HepG2 (cell line): ENCODE measurements around the gene NKAIN2. TPM values are rescaled to one million over a fixed set of nuclear protein-coding genes. Genes with fewer than 3 reads are reported as not detected.

Experiments used
- ATAC-seq: fragments of 200-7000 bp; cut with Tn5 transposase; 3 replicates; pipeline ENCODE4 v1.9.1; 2020; ENCODE audit warnings: mild to moderate bottlenecking, moderate library complexity
- BruUV-seq: library from RNA; stranded (reverse); fragments of 400-500 nt; replicated peaks from 2 replicates; lab custom pipeline; 2021; lab: Mats Ljungman, UMichigan
- CTCF ChIA-PET: fragments of 300-600 bp; formaldehyde crosslinking; extraction: SDS; loops from one replicate; lab custom pipeline; 2021; ENCODE audit warnings: low total read pairs, inconsistent platforms, low intra/inter-chr PET ratio; lab: Yijun Ruan, JAX
- POLR2A ChIA-PET: fragments of 350-600 bp; sonication (Branson Sonifier 250); formaldehyde crosslinking; loops from one replicate; lab custom pipeline; 2020; ENCODE audit warnings: antibody characterized with exemption, inconsistent platforms; lab: Yijun Ruan, JAX
- DNase-seq: peaks from one replicate; pipeline ENCODE4 v3.0.0-alpha.2; 2015; ENCODE audit warnings: low spot score
- FAIRE-seq: peaks from 3 replicates; lab custom pipeline; 2011; peaks lifted over from hg19 to GRCh38; lab: Jason Lieb, UNC
- H2AFZ ChIP-seq: one replicate; pipeline ENCODE4 v1.6.1; 2011; ENCODE audit warnings: low read length, inconsistent platforms
- H3K27ac ChIP-seq: fragments of 300-600 bp; 3 replicates; pipeline ENCODE4 v1.8.0; 2011; ENCODE audit warnings: mixed run types, mild to moderate bottlenecking, mixed read lengths, low read length, inconsistent platforms; ENCODE audit not compliant: insufficient read depth; ENCODE audit errors: extremely low read length
- H3K27me3 ChIP-seq, 2 experiments: fragments of 200-600 bp in 1 of 2; 2 replicates in 1 of 2; 3 replicates in 1 of 2; pipeline versions ENCODE4 v1.6.0 to v1.8.0; 2011; ENCODE audit warnings: low read length in 2 of 2, mild to moderate bottlenecking in 2 of 2, moderate library complexity in 2 of 2, inconsistent platforms in 1 of 2; ENCODE audit not compliant: insufficient read depth in 2 of 2, control insufficient read depth in 1 of 2
- H3K36me3 ChIP-seq, 2 experiments: fragments of 200-600 bp in 1 of 2; replicated peaks in 1 of 2; 2 replicates in 1 of 2; 3 replicates in 1 of 2; pipeline versions ENCODE4 v1.5.1 to v1.8.0; 2011; ENCODE audit warnings: low read length in 2 of 2, inconsistent platforms in 1 of 2; ENCODE audit not compliant: insufficient read depth in 2 of 2, control insufficient read depth in 1 of 2
- H3K4me1 ChIP-seq: 2 replicates; pipeline ENCODE4 v1.5.1; 2012; ENCODE audit warnings: low read length, inconsistent platforms; ENCODE audit not compliant: insufficient read depth
- H3K4me2 ChIP-seq: 2 replicates; pipeline ENCODE4 v1.6.0; 2011; ENCODE audit warnings: low read depth, low read length, inconsistent platforms
- H3K4me3 ChIP-seq, 3 experiments: fragments of 200-600 bp in 1 of 3; sonication (generic), shearing (Covaris generic) in 1 of 3; replicated peaks in 1 of 3; 2 replicates each; pipeline ENCODE4 v1.5.1; 2011 to 2016; ENCODE audit warnings: low read length in 3 of 3, inconsistent platforms in 2 of 3, low read depth in 2 of 3, mild to moderate bottlenecking in 2 of 3, control low read depth in 1 of 3, mixed read lengths in 1 of 3; ENCODE audit not compliant: insufficient read depth in 1 of 3
- H3K79me2 ChIP-seq: one replicate; pipeline ENCODE4 v1.6.1; 2011; ENCODE audit warnings: low read length, inconsistent platforms; ENCODE audit not compliant: insufficient read depth
- H3K9ac ChIP-seq: 2 replicates; pipeline ENCODE4 v1.6.0; 2011; ENCODE audit warnings: mild to moderate bottlenecking, low read depth, low read length, inconsistent platforms; ENCODE audit not compliant: insufficient read depth
- H3K9me3 ChIP-seq: 2 replicates; pipeline ENCODE4 v1.5.1; 2012; ENCODE audit warnings: mild to moderate bottlenecking, low read length
- H4K20me1 ChIP-seq: 2 replicates; pipeline ENCODE4 v1.6.0; 2011; ENCODE audit warnings: inconsistent platforms, mild to moderate bottlenecking, low read length, moderate library complexity; ENCODE audit not compliant: insufficient read depth
- CEBPB ChIP-seq: IDR thresholded peaks from 2 replicates; pipeline ENCODE4 v1.6.1; 2011; ENCODE audit warnings: low read depth, low read length, improper control_type of control experiment, borderline replicate concordance
- EEA1 ChIP-seq: sonication (generic); formaldehyde crosslinking; IDR thresholded peaks from 2 replicates; pipeline ENCODE4 v1.5.1; 2020; ENCODE audit warnings: mild to moderate bottlenecking, missing genetic modification reagents, borderline replicate concordance
- FOXO1 ChIP-seq: sonication (generic); formaldehyde crosslinking; IDR thresholded peaks from 2 replicates; pipeline ENCODE4 v1.4.0; 2020; ENCODE audit warnings: missing genetic modification reagents
- KAT7 ChIP-seq: IDR thresholded peaks from 2 replicates; pipeline ENCODE4 v1.6.1; 2018; ENCODE audit warnings: borderline replicate concordance, missing compliant biosample characterization
- MTF2 ChIP-seq: sonication (generic); formaldehyde crosslinking; IDR thresholded peaks from 2 replicates; pipeline ENCODE4 v1.5.0; 2020; ENCODE audit warnings: missing genetic modification reagents, borderline replicate concordance
- MXD1 ChIP-seq: sonication (generic); formaldehyde crosslinking; IDR thresholded peaks from 2 replicates; pipeline ENCODE4 v1.4.0; 2020; ENCODE audit warnings: mild to moderate bottlenecking, missing genetic modification reagents
- PREB ChIP-seq: sonication (generic); formaldehyde crosslinking; IDR thresholded peaks from 2 replicates; pipeline ENCODE4 v1.4.0; 2020; ENCODE audit warnings: missing genetic modification reagents
- REPIN1 ChIP-seq: sonication (generic); formaldehyde crosslinking; IDR thresholded peaks from 2 replicates; pipeline ENCODE4 v1.8.0; 2022; ENCODE audit warnings: missing genetic modification reagents, low read depth, mild to moderate bottlenecking, borderline replicate concordance
- REXO4 ChIP-seq: sonication (generic); formaldehyde crosslinking; IDR thresholded peaks from 2 replicates; pipeline ENCODE4 v1.8.0; 2022; ENCODE audit warnings: missing genetic modification reagents, mild to moderate bottlenecking, borderline replicate concordance
- SRSF4 ChIP-seq: fragments of 200-400 bp; formaldehyde crosslinking; IDR thresholded peaks from one replicate; pipeline ENCODE4 v1.6.1; 2018; ENCODE audit warnings: mild to moderate bottlenecking, low read depth, low read length, moderate library complexity; ENCODE audit not compliant: poor library complexity, severe bottlenecking
- ZBTB1 ChIP-seq: sonication (generic); formaldehyde crosslinking; IDR thresholded peaks from 2 replicates; pipeline ENCODE4 v1.4.0; 2020; ENCODE audit warnings: missing genetic modification reagents, borderline replicate concordance
- ZNF33B ChIP-seq: sonication (generic); formaldehyde crosslinking; IDR thresholded peaks from 2 replicates; pipeline ENCODE4 v1.5.1; 2020; ENCODE audit warnings: mild to moderate bottlenecking, missing genetic modification reagents
- ZNF431 ChIP-seq: sonication (generic); formaldehyde crosslinking; IDR thresholded peaks from 2 replicates; pipeline ENCODE4 v1.9.0; 2022; ENCODE audit warnings: missing genetic modification reagents, low read depth, mild to moderate bottlenecking, borderline replicate concordance
- ZNF510 ChIP-seq: sonication (generic); formaldehyde crosslinking; IDR thresholded peaks from 2 replicates; pipeline ENCODE4 v1.4.0; 2020; ENCODE audit warnings: low read depth, mild to moderate bottlenecking, missing genetic modification reagents
- ZNF784 ChIP-seq: sonication (generic); formaldehyde crosslinking; IDR thresholded peaks from 2 replicates; pipeline ENCODE4 v1.5.1; 2020; ENCODE audit warnings: missing genetic modification reagents, mild to moderate bottlenecking, borderline replicate concordance
- ZNF878 ChIP-seq: sonication (generic); formaldehyde crosslinking; IDR thresholded peaks from 2 replicates; pipeline ENCODE4 v1.8.1; 2023; ENCODE audit warnings: mild to moderate bottlenecking, missing genetic modification reagents, moderate library complexity
- WGBS: methylation state at CpG from one replicate; pipeline ENCODE4 v1.1.6; 2017; ENCODE audit warnings: low lambda C conversion rate; 5-methylcytosine and 5-hydroxymethylcytosine counted together
- in situ Hi-C: cut with HindIII; loops from 2 replicates; pipeline ENCODE4 v1.10.0; 2017; ENCODE audit warnings: low pct_unique_long_range_greater_than_20kb; ENCODE audit not compliant: extremely low pct_ligation_motif_present
- intact Hi-C: fragments of 100-400 bp; cut with micrococcal nuclease; formaldehyde crosslinking; loops from one replicate; pipeline ENCODE4 v1.10.0; 2022; ENCODE audit not compliant: unreplicated experiment
- polyA plus RNA-seq, 8 experiments: library from polyadenylated mRNA; depleted of rRNA in 3 of 8; stranded (reverse) in 7 of 8; unstranded in 1 of 8; fragments of >200 nt; fragmentation: Illumina TruSeq in 4 of 8; extraction: Trizol in 4 of 8; gene quantifications; 2 replicates each; pipeline versions ENCODE4 v1.2.1 to v1.2.3, GENCODE V29; 2011 to 2016; ENCODE audit warnings: low read depth in 4 of 8, missing spikeins in 1 of 8, mixed read lengths in 1 of 8; ENCODE audit not compliant: insufficient read depth in 1 of 8
- total RNA-seq, 5 experiments: library from RNA; depleted of rRNA; stranded (reverse); fragments of >200 nt; fragmentation: Illumina TruSeq; extraction: Trizol; gene quantifications; 2 replicates each; pipeline ENCODE4 v1.2.3, GENCODE V29; 2016; ENCODE audit warnings: low read depth in 1 of 5

The NKAIN2 gene
- total and polyA plus RNA-seq, 2 of the 13 experiments (the other 11 are each of a cell fraction or from before 2014, with no cell fraction given) = not detected

GRCh38 chr6:123898665-123899064 is 95.0 kb downstream of the NKAIN2 start (continued):
- TF ChIP-seq MTF2 (CRISPR knock-in tag) (no peak), ZNF510 (no peak), REXO4 (no peak), REPIN1 (no peak)

GRCh38 chr6:123899745-123900144 is 96.1 kb downstream of the NKAIN2 start:
- Histone ChIP-seq H3K9ac (no peak overlapping the region), H3K4me2 (no peak overlapping the region), H2AFZ (no peak overlapping the region), H3K27ac (no peak overlapping the region), H4K20me1 (no peaks in the 10 kb centered on the region), H3K4me3 (no peak overlapping the region), H3K27me3 (no peaks in the 10 kb centered on the region), H3K9me3 (no peaks in the 10 kb centered on the region), H3K36me3 (no peaks in the 10 kb centered on the region), H3K79me2 (no peaks in the 10 kb centered on the region), H3K4me1 (no peaks in the 10 kb centered on the region)
- 32% methylated on average over 3 of the region's 6 CpGs for WGBS
- TF ChIP-seq ZNF431 (no peak), ZNF878 (no peak), EEA1 (CRISPR knock-in tag) (no peak), PREB (CRISPR knock-in tag) (no peak), ZNF784 (CRISPR knock-in tag) (no peak), MXD1 (no peak), CEBPB (no peak), KAT7 (no peak), ZBTB1 (CRISPR knock-in tag) (no peak), SRSF4 (no peak), FOXO1 (CRISPR knock-in tag) (no peak), ZNF33B (no peak)
- POLR2A ChIA-PET = no interaction called here
- DNase-seq (no peak), FAIRE-seq (no peak), ATAC-seq (no peak)
- BruUV-seq = no TSS peak
- CTCF ChIA-PET = no interaction called here
- in situ Hi-C loops (no loop called here), intact Hi-C loops (no loop called here)
